Activated CD4-positive, CD25-positive, alpha-beta regulatory T cell (primary cell): ENCODE measurements around the gene SLC13A4.
"Not testable (repeated sequence)": the region's sequence is repeated elsewhere in the genome, so short reads cannot be mapped to it uniquely, and the experiment has no call there.

Experiments
- DNase-seq, 4 experiments: peaks; one replicate each; lab custom pipeline; 2025; lab: John Stamatoyannopoulos, UW

The SLC13A4 gene

GRCh38 chr7:135728136-135728669, at the start of gene SLC13A4:
Gene SLC13A4, minus strand, starts transcription at chr7:135728186. Its CDS starts 690 bp downstream, at chr7:135727496.
- DNase-seq, result no peak

DNA sequence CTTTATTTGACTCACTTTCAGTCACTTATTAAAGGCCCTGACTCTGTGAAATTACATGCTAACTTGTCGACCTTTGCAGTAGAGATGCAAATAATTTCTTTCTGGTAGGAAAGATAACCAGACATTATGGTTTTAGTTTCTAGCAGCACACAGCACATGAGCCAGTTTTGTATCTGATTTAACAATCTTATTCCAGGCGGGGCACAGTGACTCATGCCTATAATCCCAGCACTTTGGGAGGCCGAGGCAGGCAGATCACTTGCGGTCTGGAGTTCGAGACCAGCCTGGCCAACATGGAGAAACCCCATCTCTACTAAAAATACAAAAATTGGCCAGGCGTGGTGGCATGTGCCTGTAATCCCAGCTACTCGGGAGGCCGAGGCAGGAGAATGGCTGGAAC, 47.9 kb upstream of the SLC13A4 start:
- DNase-seq, result not testable (repeated sequence)

GRCh38 chr7:135775230-135775629, 47.2 kb upstream of the SLC13A4 start:
- no peak for DNase-seq

DNA sequence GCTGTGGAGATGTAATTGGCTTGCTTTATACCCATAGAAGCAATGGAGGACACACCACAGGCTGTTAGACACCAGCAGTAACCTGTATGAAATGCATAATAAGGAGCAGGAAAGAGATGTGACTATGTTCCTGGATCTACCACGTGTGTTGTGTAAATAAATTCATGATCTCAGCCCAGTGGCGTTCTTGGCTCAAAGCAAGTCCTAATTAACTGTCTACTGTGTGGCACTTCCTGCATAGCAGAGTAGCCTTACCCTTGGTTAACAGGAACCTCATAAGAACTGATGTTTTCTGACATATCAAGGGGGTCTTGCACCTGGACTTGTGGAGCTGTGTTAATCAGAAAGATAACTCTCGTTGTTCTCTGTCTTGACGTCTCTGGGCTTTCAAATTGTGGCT, 46.3 kb upstream of the SLC13A4 start:
- DNase-seq, result no peak

DNA sequence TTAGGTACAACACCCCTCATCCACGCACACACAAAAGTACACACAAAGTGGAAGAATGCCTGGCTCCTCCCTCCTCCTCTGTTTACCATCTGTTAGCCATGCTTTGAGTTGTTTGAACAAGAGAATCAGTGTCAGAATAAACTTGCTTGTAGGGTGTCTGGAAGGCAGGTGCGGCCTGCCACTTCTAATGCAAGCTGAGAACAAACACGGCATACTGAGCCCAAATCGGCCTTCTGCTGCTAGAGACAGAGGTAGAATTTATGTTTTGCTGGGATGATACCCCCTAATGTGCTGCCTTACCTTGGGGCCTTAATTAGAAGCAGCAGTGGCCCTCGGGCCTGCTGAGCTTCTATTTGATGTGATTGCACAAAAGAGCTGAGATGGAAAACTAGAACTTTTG, 45.5 kb upstream of the SLC13A4 start:
- DNase-seq, result no peak

GRCh38 chr7:135772639-135773222, 44.7 kb upstream of the SLC13A4 start:
- DNase-seq, result no peak

DNA sequence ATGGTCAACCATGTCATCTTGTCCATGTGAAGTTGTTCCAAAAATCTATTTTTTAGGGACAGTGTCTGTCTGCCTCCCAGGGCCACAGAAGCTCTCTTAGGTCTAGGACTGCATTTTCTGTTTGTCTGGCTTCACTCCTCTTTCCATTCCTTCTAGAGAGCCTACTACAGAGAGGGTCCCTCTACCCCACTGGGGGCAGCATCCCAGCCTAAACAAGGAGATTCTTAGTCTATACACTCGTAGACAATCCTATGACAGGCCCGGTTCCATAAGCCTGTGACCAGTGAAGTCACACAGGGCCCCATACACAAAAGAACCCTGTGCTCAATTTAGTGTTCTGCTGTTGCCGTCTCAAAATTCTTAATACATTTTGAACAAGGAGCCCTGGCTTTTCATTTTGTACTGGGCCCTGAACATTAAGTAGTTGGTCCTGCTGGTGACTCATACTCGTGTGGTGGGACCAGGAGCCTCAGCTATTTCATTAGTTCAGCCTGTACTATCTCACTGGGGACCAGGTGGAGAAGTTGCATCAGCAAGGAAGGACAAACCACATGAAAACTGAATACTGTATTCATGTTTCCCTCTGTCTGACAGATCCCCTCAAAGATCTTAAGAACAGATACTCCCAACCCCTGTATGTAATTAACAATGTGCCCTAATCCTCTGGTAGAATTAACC, 44.1 kb upstream of the SLC13A4 start:
- no peak for DNase-seq

DNA sequence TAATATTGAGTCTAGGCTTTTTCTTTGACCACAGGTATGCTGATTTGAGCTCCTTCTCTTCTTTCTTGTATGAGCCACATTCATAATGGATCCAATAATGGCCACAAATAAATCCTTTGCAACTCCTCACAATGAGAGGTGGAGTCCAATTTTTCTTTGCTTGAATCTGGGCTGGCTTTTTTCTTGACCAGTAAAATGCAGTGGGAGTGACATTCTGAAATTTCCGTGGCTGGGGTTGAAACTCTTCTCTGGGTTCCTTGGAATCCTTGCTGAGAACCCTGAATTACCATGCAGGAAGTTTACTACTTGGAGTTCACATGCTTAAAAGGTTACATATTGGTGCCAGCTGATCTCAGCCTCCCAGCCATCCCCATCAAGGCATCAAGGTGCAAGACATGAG, 43.1 kb upstream of the SLC13A4 start:
- DNase-seq, result no peak

DNA sequence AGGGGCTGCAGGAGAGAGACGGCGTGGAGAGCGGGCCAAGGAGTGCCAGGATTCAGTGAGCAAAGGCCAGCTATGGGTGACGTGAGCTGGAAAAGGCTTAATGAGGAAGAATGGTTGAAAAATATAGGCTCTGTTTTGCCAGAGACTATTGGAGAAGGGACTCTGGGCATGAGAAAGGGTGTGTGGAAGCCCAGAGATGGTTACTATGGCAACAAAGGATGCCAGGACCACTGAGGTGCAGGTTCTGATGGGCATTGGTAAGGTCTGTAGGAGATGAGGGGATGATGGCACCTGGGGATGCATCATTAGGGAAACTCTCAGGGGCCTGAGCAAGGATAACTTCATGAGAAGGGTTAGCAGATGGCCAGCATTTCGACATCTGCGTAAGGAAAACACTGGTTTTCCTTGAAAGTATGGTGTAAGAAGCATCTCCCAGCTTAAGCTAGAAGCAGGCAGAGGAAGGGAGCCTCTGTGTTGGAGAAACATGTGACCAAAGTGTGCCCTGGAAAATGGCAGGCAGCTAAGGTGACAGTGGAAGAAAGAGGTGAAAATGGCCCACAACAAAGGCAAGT, 42.2 kb upstream of the SLC13A4 start:
- no peak for DNase-seq

DNA sequence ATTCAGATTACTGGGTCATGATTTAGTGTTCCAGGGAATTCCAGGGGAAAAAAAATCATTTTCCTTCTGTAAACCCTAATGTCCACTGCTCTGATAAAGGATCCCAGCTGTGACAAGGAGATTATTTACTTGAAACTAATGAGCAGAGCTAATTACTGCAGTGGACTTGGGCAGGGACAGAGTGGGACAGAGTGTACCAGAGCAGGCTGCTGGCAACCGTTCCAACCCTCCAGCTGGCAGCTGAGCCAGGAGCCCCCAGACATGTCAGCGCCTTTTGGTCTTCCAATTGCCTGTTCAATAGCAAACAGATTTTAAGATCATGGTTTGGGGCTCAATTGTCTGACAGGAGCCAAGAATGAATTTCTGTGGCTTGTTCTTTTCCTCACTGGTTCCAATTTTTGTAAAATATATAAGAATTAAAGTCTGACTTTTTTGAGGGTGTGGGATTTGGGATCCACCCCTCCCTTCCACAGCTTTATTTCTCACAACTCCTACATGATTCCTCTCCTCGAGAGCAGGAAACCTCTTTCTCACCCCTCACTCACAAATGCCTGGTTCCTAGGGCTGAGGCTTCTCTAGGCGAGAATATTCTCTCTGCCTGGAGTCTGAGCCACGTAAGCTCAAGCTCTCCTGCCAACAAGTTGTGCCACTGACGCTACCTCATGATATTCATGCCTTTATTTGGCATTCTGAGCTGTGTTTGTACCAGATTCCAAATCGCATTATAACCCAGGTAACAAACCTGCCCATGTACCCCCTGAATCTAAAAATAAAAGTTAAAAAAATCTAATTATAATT, 41.2 kb upstream of the SLC13A4 start:
- DNase-seq, result no peak

- DNase-seq, result no peak
Measured at GRCh38 chr7:135768467-135768866, 40.5 kb upstream of the SLC13A4 start.

- no peak for DNase-seq
Measured at GRCh38 chr7:135768064-135768463, 40.1 kb upstream of the SLC13A4 start.

DNA sequence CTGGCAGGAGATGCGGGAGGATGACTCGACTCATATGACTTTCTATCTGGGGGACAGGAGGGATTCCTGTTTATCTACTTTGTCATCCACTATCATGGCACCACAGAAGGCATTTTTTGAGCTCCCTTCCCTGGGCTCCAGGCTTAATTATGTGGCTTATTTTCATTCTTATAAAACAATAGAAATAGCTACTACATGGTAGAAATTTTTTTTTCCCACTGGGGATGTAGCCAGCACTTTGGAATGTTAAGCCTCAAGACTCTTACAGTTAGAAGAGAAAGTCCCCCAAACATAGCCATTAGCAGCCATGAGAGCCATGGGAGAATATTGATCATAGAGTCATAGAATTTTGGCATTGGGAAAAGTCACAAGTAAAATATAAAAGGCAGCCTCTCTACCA, 35.3 kb upstream of the SLC13A4 start:
- DNase-seq, result no peak

GRCh38 chr7:135761751-135762488, 33.9 kb upstream of the SLC13A4 start:
- DNase-seq, result no peak

GRCh38 chr7:135759532-135759931, 31.5 kb upstream of the SLC13A4 start:
- DNase-seq, result no peak

GRCh38 chr7:135758531-135758932, 30.5 kb upstream of the SLC13A4 start:
- no peak for DNase-seq

- DNase-seq, result no peak
Measured at GRCh38 chr7:135757719-135758411, 29.9 kb upstream of the SLC13A4 start.

GRCh38 chr7:135756191-135756590, 28.2 kb upstream of the SLC13A4 start:
- DNase-seq, result no peak

DNA sequence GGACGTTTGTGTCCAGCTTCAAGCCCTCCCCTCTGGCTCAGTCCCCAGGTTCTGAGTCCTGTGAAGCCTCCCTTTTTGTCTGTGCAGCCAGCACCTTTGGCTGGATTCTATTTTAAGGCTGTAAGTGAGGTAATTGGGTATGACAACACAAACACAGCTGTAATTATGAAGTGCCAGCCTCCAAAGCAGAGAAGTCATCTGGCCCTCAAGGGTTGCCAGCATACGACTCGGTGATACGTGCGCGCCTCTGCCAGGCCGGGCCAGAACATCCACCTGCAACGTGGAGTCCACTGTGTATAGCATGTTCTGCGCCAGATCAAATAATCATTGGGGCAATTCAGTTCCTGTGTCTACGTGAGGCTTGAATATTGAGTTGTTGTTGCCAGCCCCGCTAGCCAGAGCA, 27.4 kb upstream of the SLC13A4 start:
- DNase-seq, result no peak

DNA sequence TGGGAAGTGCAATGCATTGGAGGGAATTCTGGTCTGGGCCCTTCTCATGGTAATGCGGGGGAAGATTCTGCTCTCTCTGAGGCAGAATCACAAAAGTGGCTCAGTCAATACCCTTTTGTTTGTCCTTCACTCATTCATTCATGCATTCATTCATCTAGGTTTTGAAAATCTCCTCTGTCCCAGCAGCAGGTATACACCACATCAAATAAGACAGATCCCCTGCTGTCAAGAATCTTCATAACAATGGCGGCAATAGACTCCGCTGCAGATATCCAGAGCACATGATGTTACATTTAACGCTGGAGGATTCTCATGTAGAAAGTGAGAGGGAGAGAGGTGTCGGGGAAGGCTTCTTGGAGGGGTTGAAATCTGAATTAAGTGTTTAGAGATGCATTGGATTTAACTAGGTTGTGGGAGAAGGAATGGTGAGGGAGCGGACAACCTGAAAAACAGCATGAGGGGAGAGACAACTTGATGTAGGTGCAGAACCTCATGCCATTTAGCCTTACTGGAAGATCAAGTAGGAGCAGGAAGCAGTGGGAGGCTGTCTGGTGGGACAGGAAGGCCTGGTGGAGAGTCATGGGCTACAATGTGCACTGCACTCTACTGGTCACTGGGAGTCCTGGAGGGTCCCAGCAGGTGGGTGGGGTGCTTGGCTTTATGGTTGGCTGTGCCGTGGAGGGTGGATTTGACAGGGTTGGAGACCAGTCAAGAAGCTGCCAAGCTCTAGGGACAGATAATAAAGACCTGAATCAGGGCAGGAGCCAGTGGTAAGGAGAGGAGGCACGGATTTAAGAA, 25.8 kb upstream of the SLC13A4 start:
- no peak for DNase-seq
